ENCODE results near the gene PRICKLE2.

PRICKLE2 gene

DNA sequence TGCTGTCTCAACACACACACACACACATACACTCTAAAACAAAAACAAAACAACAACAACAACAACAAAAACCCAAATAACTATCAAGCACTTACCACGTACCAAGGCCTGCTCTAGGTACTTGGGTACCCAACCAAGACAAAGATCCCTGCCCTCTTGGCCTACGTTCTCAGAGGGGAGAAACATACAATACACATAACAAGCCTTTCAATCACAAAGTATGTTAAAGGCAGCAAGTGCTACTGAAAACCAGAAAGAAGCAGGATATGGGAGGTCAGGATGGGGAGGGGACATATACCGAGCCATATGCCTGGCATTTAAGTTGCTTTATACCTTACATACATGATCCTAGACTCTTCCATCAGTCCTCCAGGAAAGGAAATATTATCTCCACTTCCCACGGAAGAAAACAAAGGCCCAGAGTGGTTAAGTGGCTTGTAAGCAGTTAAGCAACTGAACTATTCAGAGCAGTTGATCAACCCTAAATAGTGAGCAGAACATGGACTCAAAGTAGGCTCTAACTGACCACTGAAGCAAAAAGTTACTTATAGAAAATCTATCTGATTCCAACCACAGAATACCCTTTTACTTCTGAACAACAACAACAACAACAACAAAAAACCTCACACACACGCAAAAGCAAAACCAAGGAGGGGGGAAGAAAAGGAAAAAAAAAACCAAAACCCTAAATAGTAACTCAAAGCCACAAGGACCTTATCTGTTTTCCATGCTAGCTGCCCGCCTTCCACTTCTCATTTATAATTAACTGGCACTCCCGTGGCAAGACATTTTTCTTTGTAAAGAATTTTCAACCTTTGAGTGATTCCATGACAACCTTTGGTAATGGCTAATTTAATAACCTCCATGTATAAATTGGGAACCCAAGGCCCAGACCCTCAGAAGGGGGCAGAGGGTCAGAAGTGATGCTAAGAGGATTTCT, 21.0 kb downstream of the PRICKLE2 start:
- no peak overlapping the region for H3K4me3 ChIP-seq (ENCODE audit: low read length)
- no peak for DNase-seq (ENCODE audit: low read depth)
- no peak for TF ChIP-seq CTCF (IDR thresholded peaks at IDR 0.05; ENCODE audit: insufficient read depth, low read depth, low read length, missing control alignments)

DNA sequence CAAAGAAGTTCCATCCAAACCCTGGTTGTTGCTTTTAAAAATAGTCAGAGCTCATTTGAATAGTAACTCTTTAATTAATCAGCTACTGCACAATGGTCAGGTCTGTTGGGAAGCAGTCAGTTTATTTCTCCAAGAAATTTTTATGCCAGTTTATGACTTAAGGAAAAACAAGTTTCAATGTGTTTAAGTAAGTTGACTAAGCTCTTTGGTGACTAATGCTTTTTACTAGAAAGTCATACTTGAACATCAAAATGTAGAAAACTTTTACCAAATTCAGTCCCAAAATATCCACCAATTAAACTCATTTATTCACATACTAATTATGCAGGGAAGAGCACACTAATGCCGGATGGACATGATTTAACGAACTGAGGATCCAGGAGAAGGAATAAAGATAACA, 22.1 kb downstream of the PRICKLE2 start:
- DNase-seq (ENCODE audit: low read depth): peak; percentile 47
- H3K4me3 ChIP-seq (ENCODE audit: low read length): no peak overlapping the region
- no peak for TF ChIP-seq CTCF (IDR thresholded peaks at IDR 0.05; ENCODE audit: insufficient read depth, low read depth, low read length, missing control alignments)

- no peak for TF ChIP-seq CTCF (IDR thresholded peaks at IDR 0.05; ENCODE audit: insufficient read depth, low read depth, low read length, missing control alignments)
- no peak overlapping the region for H3K4me3 ChIP-seq (ENCODE audit: low read length)
- no peak for DNase-seq (ENCODE audit: low read depth)
These were observed 25.3 kb downstream of the PRICKLE2 start for GRCh38 chr3:64199932-64200331.

DNA sequence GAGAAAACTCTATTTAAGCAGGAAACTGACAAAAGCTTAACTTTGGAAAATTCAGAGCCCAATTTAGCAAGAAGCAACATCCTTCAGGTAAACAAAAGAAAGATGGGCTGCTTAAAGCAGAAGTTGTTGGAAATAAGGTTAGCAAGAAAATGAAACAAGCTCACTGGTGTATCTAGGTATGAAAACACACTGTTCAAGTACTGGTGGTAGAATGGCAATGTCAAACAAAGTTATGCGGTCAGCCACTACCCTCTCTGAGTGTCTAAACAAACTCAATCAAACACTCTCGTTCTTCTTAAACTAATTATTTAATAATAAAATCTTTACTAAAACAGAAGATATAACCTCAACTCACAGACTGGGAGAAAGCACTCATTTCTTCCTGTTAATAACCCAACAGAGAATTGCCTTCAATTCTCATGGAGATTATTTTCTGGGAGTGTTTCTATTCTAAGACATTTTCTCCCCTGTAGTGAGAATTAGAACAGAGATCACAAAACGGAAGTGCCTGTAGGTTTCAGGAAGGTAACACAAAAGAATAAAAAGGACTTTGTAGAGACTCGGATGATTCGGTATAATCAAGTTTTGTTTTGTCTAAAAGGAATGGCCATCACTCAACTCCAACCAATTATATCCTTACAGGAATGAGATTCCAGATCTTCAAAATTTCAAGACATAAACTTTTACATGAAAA, 28.9 kb downstream of the PRICKLE2 start:
- H3K4me3 ChIP-seq (ENCODE audit: low read length): no peak overlapping the region
- no peak for TF ChIP-seq CTCF (IDR thresholded peaks at IDR 0.05; ENCODE audit: insufficient read depth, low read depth, low read length, missing control alignments)
- no peak for DNase-seq (ENCODE audit: low read depth)

GRCh38 chr3:64195789-64196188, 29.5 kb downstream of the PRICKLE2 start:
- no peak for DNase-seq (ENCODE audit: low read depth)
- TF ChIP-seq CTCF (IDR thresholded peaks at IDR 0.05; ENCODE audit: insufficient read depth, low read depth, low read length, missing control alignments): no peak
- no peak overlapping the region for H3K4me3 ChIP-seq (ENCODE audit: low read length)

DNA sequence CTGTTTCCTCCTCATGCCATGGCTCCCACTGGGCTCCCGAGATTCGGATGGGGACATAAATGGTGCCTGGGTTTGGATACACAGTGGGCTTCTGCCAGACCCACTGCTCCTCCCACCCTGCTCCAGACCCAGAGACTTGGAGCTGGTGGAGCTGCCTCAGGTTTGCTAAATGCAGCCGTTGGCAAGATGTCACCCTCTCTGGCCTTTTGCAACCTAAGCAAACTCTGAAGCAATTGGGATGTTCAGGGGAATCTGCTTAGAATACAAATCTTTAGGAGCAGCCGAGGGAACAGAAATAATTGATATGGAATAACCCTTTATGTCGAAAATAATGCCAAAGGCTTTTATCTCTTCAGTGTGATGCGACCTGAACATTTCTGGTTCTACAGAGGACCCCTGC, 33.4 kb downstream of the PRICKLE2 start:
- no peak for DNase-seq (ENCODE audit: low read depth)
- TF ChIP-seq CTCF (IDR thresholded peaks at IDR 0.05; ENCODE audit: insufficient read depth, low read depth, low read length, missing control alignments): no peak
- H3K4me3 ChIP-seq (ENCODE audit: low read length): no peak overlapping the region

Measured in epithelial cell of esophagus (primary cell).